Osteocyte (in vitro differentiated cells): ENCODE measurements around the gene HEPACAM. TPM values are rescaled to one million over a fixed set of nuclear protein-coding genes. Genes with fewer than 3 reads are reported as not detected.
A peak's percentile ranks its signal among the peaks of the same experiment; 100 is the strongest.

Source experiments
- DNase-seq: peaks from one replicate; pipeline ENCODE4 v3.0.0; 2021; ENCODE audit warnings: mixed read lengths; ENCODE audit not compliant: unreplicated experiment; ENCODE audit errors: extremely low spot score
- H3K27ac Mint-ChIP-seq: one replicate; pipeline ENCODE4 v1.8.0; 2021; ENCODE audit warnings: mild to moderate bottlenecking, mixed read lengths; ENCODE audit not compliant: unreplicated experiment
- H3K27me3 Mint-ChIP-seq: one replicate; pipeline ENCODE4 v1.8.0; 2021; ENCODE audit warnings: mixed read lengths; ENCODE audit not compliant: unreplicated experiment
- H3K36me3 Mint-ChIP-seq: one replicate; pipeline ENCODE4 v1.8.0; 2021; ENCODE audit warnings: mixed read lengths; ENCODE audit not compliant: unreplicated experiment
- H3K4me1 Mint-ChIP-seq: one replicate; pipeline ENCODE4 v1.8.0; 2021; ENCODE audit warnings: mixed read lengths; ENCODE audit not compliant: unreplicated experiment
- H3K4me3 Mint-ChIP-seq: one replicate; pipeline ENCODE4 v1.8.0; 2021; ENCODE audit warnings: mild to moderate bottlenecking, moderate library complexity, mixed read lengths; ENCODE audit not compliant: unreplicated experiment
- H3K9me3 Mint-ChIP-seq: one replicate; pipeline ENCODE4 v1.8.0; 2021; ENCODE audit warnings: mixed read lengths; ENCODE audit not compliant: unreplicated experiment
- CTCF ChIP-seq: fragments of 200-600 bp; sonication (generic); IDR thresholded peaks from 2 replicates; pipeline ENCODE4 v1.5.0; 2021; ENCODE audit warnings: antibody characterized with exemption, mild to moderate bottlenecking, moderate library complexity
- total RNA-seq: library from RNA; stranded (reverse); gene quantifications from 2 replicates; pipeline ENCODE4 v1.2.1, GENCODE V29; 2021

Gene HEPACAM
- total RNA-seq, 1 donor from 2014 or later, result not detected

GRCh38 chr11:124899383-124900145 is 36.3 kb downstream of the HEPACAM start:
- DNase-seq, result peak; percentile 69
- Mint-ChIP-seq H3K27ac (peak overlapping the region; percentile 92), H3K4me3 (no peak overlapping the region), H3K27me3 (no peaks in the 10 kb centered on the region), H3K4me1 (peaks cover 35% of the 10 kb centered on the region), H3K36me3 (no peaks in the 10 kb centered on the region), H3K9me3 (no peaks in the 10 kb centered on the region)
- no peak for TF ChIP-seq CTCF

- H3K27ac Mint-ChIP-seq, result peak overlapping the region; percentile 92
- H3K4me1 Mint-ChIP-seq, result peaks cover 35% of the 10 kb centered on the region
- peak; percentile 72 for DNase-seq
- no peak overlapping the region for H3K4me3 Mint-ChIP-seq
- no peak for TF ChIP-seq CTCF
- H3K27me3 Mint-ChIP-seq, result no peaks in the 10 kb centered on the region
- H3K36me3 Mint-ChIP-seq, result no peaks in the 10 kb centered on the region
- no peaks in the 10 kb centered on the region for H3K9me3 Mint-ChIP-seq
These were observed 37.1 kb downstream of the HEPACAM start for GRCh38 chr11:124898711-124899110.

GRCh38 chr11:124898263-124898680 is 37.6 kb downstream of the HEPACAM start:
- Mint-ChIP-seq H3K27ac (peak overlapping the region; percentile 92), H3K27me3 (no peaks in the 10 kb centered on the region), H3K4me1 (peaks cover 35% of the 10 kb centered on the region), H3K9me3 (no peaks in the 10 kb centered on the region), H3K36me3 (no peaks in the 10 kb centered on the region), H3K4me3 (no peak overlapping the region)
- no peak for TF ChIP-seq CTCF
- peak; percentile 48 for DNase-seq

GRCh38 chr11:124897674-124898262 is 38.1 kb downstream of the HEPACAM start, which contains the start of gene ROBO4:
Gene ROBO4, minus strand, starts transcription at chr11:124897865. Its CDS starts 70 bp downstream, at chr11:124897795.
- H3K27ac Mint-ChIP-seq, result peak within 1 kb of the TSS; percentile 92
- H3K4me3 Mint-ChIP-seq, result no peak within 1 kb of the TSS
- H3K36me3 Mint-ChIP-seq, result no peaks in the 10 kb centered on the region
- no peak for TF ChIP-seq CTCF
- H3K4me1 Mint-ChIP-seq, result peaks cover 35% of the 10 kb centered on the region
- H3K9me3 Mint-ChIP-seq, result no peaks in the 10 kb centered on the region
- DNase-seq, result peak; percentile 81
- no peaks in the 10 kb centered on the region for H3K27me3 Mint-ChIP-seq

GRCh38 chr11:124896821-124897391 is 38.9 kb downstream of the HEPACAM start:
- peak; percentile 81 for DNase-seq
- Mint-ChIP-seq H3K4me3 (no peak overlapping the region), H3K9me3 (no peaks in the 10 kb centered on the region), H3K4me1 (peaks cover 35% of the 10 kb centered on the region), H3K27ac (peak overlapping the region; percentile 29), H3K36me3 (no peaks in the 10 kb centered on the region), H3K27me3 (no peaks in the 10 kb centered on the region)
- TF ChIP-seq CTCF, result no peak
